GM23338 (cell line): ENCODE measurements around the gene SYT9.

ENCODE experiments used
- EZH2phosphoT487 ChIP-seq: fragments of 200-600 bp; sonication (generic); IDR thresholded peaks from one replicate; pipeline ENCODE4 v1.8.1; 2018; ENCODE audit warnings: antibody characterized with exemption; ENCODE audit not compliant: unreplicated experiment
- POLR2AphosphoS5 ChIP-seq: IDR thresholded peaks from 2 replicates; pipeline ENCODE4 v1.6.1; 2016; ENCODE audit warnings: antibody characterized with exemption, low read depth
- TF ChIP-seq, protein P1 (sequence below), 2 experiments: fragments of 200-600 bp in 1 of 2; sonication (generic) in 1 of 2; conservative IDR thresholded peaks; 2 replicates each; pipeline versions ENCODE4 v1.5.1 to v1.6.1; 2016 to 2017; ENCODE audit warnings: antibody characterized with exemption in 2 of 2, low read depth in 2 of 2, mild to moderate bottlenecking in 2 of 2, moderate library complexity in 1 of 2

DNA sequence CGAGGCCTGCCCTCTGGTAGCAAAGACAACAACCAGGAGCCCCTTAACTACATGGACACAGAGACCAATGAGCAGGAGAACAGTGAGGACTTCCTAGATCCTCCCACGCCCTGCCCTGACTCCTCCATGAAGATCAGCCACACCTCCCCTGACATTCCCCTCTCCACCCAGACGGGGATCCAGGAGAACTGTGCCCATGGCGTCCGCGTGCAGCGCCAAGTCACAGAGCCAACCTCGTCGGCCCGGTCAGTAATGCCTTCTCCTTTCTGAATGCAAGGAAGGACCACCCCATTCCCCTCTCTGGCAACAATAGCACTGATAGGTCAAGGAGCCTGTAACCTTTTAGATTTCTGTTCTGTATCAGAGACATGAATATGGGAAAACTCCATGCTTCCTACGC is 51.4 kb downstream of the SYT9 start:
- TF ChIP-seq, protein P1, sequence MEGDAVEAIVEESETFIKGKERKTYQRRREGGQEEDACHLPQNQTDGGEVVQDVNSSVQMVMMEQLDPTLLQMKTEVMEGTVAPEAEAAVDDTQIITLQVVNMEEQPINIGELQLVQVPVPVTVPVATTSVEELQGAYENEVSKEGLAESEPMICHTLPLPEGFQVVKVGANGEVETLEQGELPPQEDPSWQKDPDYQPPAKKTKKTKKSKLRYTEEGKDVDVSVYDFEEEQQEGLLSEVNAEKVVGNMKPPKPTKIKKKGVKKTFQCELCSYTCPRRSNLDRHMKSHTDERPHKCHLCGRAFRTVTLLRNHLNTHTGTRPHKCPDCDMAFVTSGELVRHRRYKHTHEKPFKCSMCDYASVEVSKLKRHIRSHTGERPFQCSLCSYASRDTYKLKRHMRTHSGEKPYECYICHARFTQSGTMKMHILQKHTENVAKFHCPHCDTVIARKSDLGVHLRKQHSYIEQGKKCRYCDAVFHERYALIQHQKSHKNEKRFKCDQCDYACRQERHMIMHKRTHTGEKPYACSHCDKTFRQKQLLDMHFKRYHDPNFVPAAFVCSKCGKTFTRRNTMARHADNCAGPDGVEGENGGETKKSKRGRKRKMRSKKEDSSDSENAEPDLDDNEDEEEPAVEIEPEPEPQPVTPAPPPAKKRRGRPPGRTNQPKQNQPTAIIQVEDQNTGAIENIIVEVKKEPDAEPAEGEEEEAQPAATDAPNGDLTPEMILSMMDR (conservative IDR thresholded peaks at IDR 0.05; ENCODE audit: low read depth in 2 of 2): no peak
- TF ChIP-seq POLR2AphosphoS5 (no peak), EZH2phosphoT487 (no peak)
